ENCODE results near the gene NT5C3B. TPM values are rescaled to one million over a fixed set of nuclear protein-coding genes. Genes with fewer than 3 reads are reported as not detected.
"Not testable (repeated sequence)": the region's sequence is repeated elsewhere in the genome, so short reads cannot be mapped to it uniquely, and the experiment has no call there.

NT5C3B gene
- total RNA-seq (2021; fragmentation: NEBNext Ultra II Directional; extraction: Animal tissue kit (Norgen Biotek cat#: 25700)) = 10 to 100 TPM; 33.9 to 55.2 (median 37.3) TPM
- long read RNA-seq, transcript NT5C3B-216 (8 exons, 1,534 nt) = major isoform, 70 of 115 reads
- long read RNA-seq, transcript NT5C3B-203 (9 exons, 975 nt) = minor isoform, 10 of 115 reads
- long read RNA-seq, partial matches to known transcripts = 10 of 115 reads
- long read RNA-seq, other reads (novel, unspliced or antisense) = 19 of 115 reads

DNA sequence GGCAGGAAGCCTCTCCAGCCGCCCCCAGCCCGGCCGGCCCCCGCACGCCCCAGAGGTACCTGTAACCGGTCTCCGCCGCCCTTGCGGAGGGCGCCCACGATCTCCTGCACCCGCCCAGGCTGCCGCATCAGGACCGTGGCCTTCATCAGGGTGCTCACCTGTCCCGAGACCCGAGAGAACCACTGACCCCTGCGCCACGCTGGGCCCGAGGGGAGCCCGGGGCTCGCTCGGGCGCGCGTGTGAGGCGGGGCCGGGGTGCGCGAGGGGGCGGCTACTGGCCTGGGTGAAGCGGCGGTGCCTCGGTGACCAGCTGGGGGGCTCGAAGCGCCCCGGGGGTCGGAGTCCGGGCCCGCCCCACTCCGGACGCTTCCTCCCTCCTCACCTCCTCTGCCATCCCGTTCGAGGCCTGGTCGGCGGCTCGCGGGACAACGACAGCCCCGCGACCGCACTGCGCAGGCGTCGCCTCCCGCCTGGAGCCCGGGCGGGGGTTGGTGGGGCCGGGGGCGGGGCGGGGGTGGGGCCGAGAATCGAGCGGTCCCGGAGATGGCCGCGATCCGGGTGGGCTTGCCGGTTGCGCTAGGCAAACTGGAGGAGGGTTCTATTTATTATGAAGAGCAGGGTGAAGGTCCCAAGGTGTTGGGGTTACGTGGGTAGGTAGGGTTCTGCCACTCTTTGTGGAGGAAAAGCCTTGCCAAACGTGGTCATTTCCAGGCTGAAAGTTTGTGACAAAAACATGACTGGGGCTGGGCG lies at the start of gene NT5C3B:
TSS of gene NT5C3B (minus strand) at position 433 of the 750 bp plus-strand sequence. CDS start at position 394, 39 bp downstream.
- no peak for DNase-seq
- TF ChIP-seq, protein P1, sequence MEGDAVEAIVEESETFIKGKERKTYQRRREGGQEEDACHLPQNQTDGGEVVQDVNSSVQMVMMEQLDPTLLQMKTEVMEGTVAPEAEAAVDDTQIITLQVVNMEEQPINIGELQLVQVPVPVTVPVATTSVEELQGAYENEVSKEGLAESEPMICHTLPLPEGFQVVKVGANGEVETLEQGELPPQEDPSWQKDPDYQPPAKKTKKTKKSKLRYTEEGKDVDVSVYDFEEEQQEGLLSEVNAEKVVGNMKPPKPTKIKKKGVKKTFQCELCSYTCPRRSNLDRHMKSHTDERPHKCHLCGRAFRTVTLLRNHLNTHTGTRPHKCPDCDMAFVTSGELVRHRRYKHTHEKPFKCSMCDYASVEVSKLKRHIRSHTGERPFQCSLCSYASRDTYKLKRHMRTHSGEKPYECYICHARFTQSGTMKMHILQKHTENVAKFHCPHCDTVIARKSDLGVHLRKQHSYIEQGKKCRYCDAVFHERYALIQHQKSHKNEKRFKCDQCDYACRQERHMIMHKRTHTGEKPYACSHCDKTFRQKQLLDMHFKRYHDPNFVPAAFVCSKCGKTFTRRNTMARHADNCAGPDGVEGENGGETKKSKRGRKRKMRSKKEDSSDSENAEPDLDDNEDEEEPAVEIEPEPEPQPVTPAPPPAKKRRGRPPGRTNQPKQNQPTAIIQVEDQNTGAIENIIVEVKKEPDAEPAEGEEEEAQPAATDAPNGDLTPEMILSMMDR (IDR thresholded peaks at IDR 0.05) = no peak
- Mint-ChIP-seq H3K4me3 (peak within 1 kb of the TSS; percentile 87), H3K9me3 (no peaks in the 10 kb centered on the region), H3K4me1 (ENCODE audit: low read depth) (peaks cover 11% of the 10 kb centered on the region), H3K27ac (peak within 1 kb of the TSS; percentile 23), H3K36me3 (ENCODE audit: low read depth) (peaks cover 10% of the 10 kb centered on the region), H3K27me3 (ENCODE audit: insufficient read depth) (peaks cover 1% of the 10 kb centered on the region)

DNA sequence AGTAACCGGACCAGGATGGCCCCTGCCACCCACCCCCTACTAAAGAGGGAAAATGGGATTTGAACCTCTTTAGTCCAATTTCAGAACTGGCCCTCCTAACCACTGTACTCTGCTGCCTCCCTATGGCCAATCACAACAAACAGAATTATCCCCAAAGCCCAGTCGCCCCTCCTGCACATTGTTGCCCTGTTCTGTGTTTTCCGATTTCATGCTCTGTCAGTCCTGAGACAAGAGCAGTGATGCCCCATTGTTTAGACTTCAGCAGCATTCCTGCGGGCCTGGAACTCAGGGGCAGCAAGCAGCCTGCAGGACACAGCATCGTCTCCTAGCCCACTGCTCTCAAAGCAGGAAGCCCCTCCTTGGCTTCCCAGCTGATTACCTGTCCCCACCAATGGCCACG lies 49.7 kb upstream of the NT5C3B start:
- Mint-ChIP-seq H3K27me3 (ENCODE audit: insufficient read depth) (peaks cover 4% of the 10 kb centered on the region; the same call in 1 of the 2 replicates), H3K4me3 (no peak overlapping the region), H3K9me3 (no peaks in the 10 kb centered on the region), H3K36me3 (ENCODE audit: low read depth) (peaks cover 32% of the 10 kb centered on the region), H3K27ac (no peak overlapping the region; the same call in 1 of the 2 replicates), H3K4me1 (ENCODE audit: low read depth) (no peaks in the 10 kb centered on the region)
- TF ChIP-seq, protein P1 (IDR thresholded peaks at IDR 0.05) = peak; percentile 26; the same call in 1 of the 2 replicates
- no peak for DNase-seq

DNA sequence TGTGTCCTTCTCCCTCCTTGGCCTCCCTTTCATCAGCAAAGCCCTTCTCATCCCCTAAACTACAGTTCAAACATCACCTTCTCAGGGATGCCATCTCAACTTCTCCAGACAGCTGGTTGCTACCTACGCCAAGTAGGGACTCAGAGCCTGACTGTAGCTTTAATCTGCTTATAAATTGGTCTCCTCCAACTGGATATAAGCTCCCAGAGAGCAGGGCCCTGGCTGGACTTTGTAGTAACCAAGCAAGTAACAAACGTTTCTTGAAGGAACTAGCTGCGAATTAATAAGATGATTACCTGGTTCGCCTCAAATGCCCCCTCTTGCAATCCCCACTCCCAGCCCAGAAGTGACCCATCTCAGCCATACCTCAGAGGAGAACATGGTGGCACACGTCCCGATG lies 46.7 kb upstream of the NT5C3B start:
- H3K27ac Mint-ChIP-seq = no peak overlapping the region; the same call in none of the 2 replicates
- no peaks in the 10 kb centered on the region for H3K4me1 Mint-ChIP-seq (ENCODE audit: low read depth)
- peaks cover 4% of the 10 kb centered on the region; the same call in 1 of the 2 replicates for H3K27me3 Mint-ChIP-seq (ENCODE audit: insufficient read depth)
- no peaks in the 10 kb centered on the region for H3K9me3 Mint-ChIP-seq
- TF ChIP-seq, protein P1 (IDR thresholded peaks at IDR 0.05) = no peak
- no peak overlapping the region for H3K4me3 Mint-ChIP-seq
- DNase-seq = no peak
- H3K36me3 Mint-ChIP-seq (ENCODE audit: low read depth) = peaks cover 38% of the 10 kb centered on the region

DNA sequence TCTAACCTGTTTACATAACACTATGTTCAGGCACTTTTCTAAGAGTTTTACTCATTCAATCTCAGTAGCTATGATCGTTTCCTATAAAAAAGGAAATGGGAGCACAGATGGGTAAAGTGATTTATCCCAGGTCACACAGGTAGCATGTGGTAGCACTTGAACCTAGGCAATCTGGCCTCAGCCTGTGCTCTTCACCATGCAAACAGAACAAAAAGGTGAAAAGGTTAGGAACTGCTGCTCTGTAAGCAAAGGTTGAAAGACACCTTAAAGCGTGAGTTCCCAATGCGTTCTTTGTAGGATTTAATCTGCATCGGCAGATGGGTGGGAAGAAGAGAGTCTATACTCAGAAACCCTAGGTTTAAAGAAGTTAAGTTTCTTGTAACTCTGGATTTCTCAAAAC lies 44.1 kb upstream of the NT5C3B start:
- TF ChIP-seq, protein P1 (IDR thresholded peaks at IDR 0.05) = no peak
- Mint-ChIP-seq H3K4me3 (no peak overlapping the region), H3K36me3 (ENCODE audit: low read depth) (peaks cover 35% of the 10 kb centered on the region), H3K27ac (no peak overlapping the region), H3K4me1 (ENCODE audit: low read depth) (no peaks in the 10 kb centered on the region), H3K9me3 (no peaks in the 10 kb centered on the region), H3K27me3 (ENCODE audit: insufficient read depth) (peaks cover 2% of the 10 kb centered on the region; the same call in 1 of the 2 replicates)
- no peak for DNase-seq

DNA sequence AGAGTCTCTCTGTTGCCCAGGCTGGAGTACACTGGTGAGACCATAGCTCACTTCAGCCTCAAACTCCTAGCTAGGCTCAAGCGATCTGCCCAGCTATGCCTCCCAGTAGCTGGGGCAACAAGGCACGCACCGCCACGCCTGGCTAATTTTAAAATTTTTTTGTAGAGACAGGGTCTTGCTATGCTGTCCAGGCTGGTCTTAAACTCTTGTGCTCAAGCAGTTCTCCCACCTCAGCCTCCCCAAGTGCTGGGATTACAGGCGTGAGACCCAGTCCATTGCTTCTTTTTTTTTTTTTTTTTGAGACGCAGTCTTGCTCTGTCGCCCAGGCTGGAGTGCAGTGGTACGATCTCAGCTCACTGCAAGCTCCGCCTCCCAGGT lies 38.2 kb upstream of the NT5C3B start:
- not testable (repeated sequence) for H3K9me3 Mint-ChIP-seq; H3K4me1 Mint-ChIP-seq (ENCODE audit: low read depth); H3K27me3 Mint-ChIP-seq (ENCODE audit: insufficient read depth); H3K4me3 Mint-ChIP-seq; DNase-seq
- peak overlapping the region; percentile 49 for H3K27ac Mint-ChIP-seq
- peaks cover 37% of the 10 kb centered on the region for H3K36me3 Mint-ChIP-seq (ENCODE audit: low read depth)

All from HFFc6 (cell line).